ENCODE data around the gene CFAP53.

CFAP53 gene

GRCh38 chr18:50287441-50288347 is 21.4 kb upstream of the CFAP53 start, which contains the start of gene CXXC1:
CXXC1 (minus strand) TSS chr18:50287692; CDS start chr18:50287589, 103 bp downstream.
- peak; percentile 98 for DNase-seq (ENCODE audit: low spot score)

- DNase-seq (ENCODE audit: low spot score): no peak
Observed at GRCh38 chr18:50287028-50287440, 20.7 kb upstream of the CFAP53 start.

- DNase-seq (ENCODE audit: low spot score): peak; percentile 18
Observed at GRCh38 chr18:50286391-50287027, 20.2 kb upstream of the CFAP53 start.

GRCh38 chr18:50285631-50286321 is 19.5 kb upstream of the CFAP53 start:
- no peak for DNase-seq (ENCODE audit: low spot score)

- no peak for DNase-seq (ENCODE audit: low spot score)
Observed at GRCh38 chr18:50285071-50285470, 18.8 kb upstream of the CFAP53 start.

- no peak for DNase-seq (ENCODE audit: low spot score)
Observed at GRCh38 chr18:50284255-50284885, 18.1 kb upstream of the CFAP53 start.

GRCh38 chr18:50283469-50284209 is 17.3 kb upstream of the CFAP53 start:
- DNase-seq (ENCODE audit: low spot score): no peak

- no peak for DNase-seq (ENCODE audit: low spot score)
Observed at GRCh38 chr18:50282521-50283335, 16.4 kb upstream of the CFAP53 start.

- no peak for DNase-seq (ENCODE audit: low spot score)
Observed at GRCh38 chr18:50281972-50282520, 15.8 kb upstream of the CFAP53 start.

- peak; percentile 96 for DNase-seq (ENCODE audit: low spot score)
Observed at GRCh38 chr18:50281295-50281971, 15.1 kb upstream of the CFAP53 start, which contains the start of gene MBD1. MBD1 (minus strand) TSS chr18:50281523; CDS start chr18:50279992, 1,531 bp downstream.

GRCh38 chr18:50280707-50281294 is 14.5 kb upstream of the CFAP53 start:
- DNase-seq (ENCODE audit: low spot score): no peak

GRCh38 chr18:50279752-50280151 is 13.5 kb upstream of the CFAP53 start:
- DNase-seq (ENCODE audit: low spot score): no peak

GRCh38 chr18:50277942-50278341 is 11.6 kb upstream of the CFAP53 start:
- no peak for DNase-seq (ENCODE audit: low spot score)

- DNase-seq (ENCODE audit: low spot score): no peak
Observed at GRCh38 chr18:50276452-50276851, 10.2 kb upstream of the CFAP53 start.

GRCh38 chr18:50275503-50276036 is 9.3 kb upstream of the CFAP53 start:
- DNase-seq (ENCODE audit: low spot score): no peak

- no peak for DNase-seq (ENCODE audit: low spot score)
Observed at GRCh38 chr18:50274941-50275340, 8.6 kb upstream of the CFAP53 start.

GRCh38 chr18:50274044-50274442 is 7.7 kb upstream of the CFAP53 start:
- DNase-seq (ENCODE audit: low spot score): no peak

GRCh38 chr18:50273203-50274043 is 7.1 kb upstream of the CFAP53 start:
- DNase-seq (ENCODE audit: low spot score): no peak

Data from LoVo (cell line).